ENCODE results near the gene HS6ST3. TPM values are rescaled to one million over a fixed set of nuclear protein-coding genes. Genes with fewer than 3 reads are reported as not detected.

The HS6ST3 gene
- total RNA-seq, 1 experiment from 2014 or later: 0.11 TPM

- no peak overlapping the region for H3K4me3 ChIP-seq (ENCODE audit: low read length)
- no peaks in the 10 kb centered on the region for H3K9me2 ChIP-seq (replicated peaks; ENCODE audit: low read length)
- no peaks in the 10 kb centered on the region for H3K36me3 ChIP-seq (ENCODE audit: low read depth, low read length)
- H4K20me1 ChIP-seq (ENCODE audit: low read length): no peaks in the 10 kb centered on the region
- H3K4me1 ChIP-seq (ENCODE audit: insufficient read depth, low read length): no peaks in the 10 kb centered on the region
- POLR2A ChIA-PET (ENCODE audit: unreplicated experiment): no interaction called here
- no TSS peak for BruUV-seq (replicated peaks)
- H3F3A ChIP-seq (ENCODE audit: low read length, unreplicated experiment): no peaks in the 10 kb centered on the region
- DNase-seq (no peak), ATAC-seq (no peak)
- no peaks in the 10 kb centered on the region for H3K27me3 ChIP-seq (ENCODE audit: low read length)
- no peaks in the 10 kb centered on the region for H3K9me3 ChIP-seq (ENCODE audit: low read length)
- H3K27ac ChIP-seq (ENCODE audit: low read length): no peak overlapping the region
- no peak for TF ChIP-seq CTCF (conservative IDR thresholded peaks at IDR 0.05; ENCODE audit: low read depth, low read length)
- TF ChIP-seq EZH2 (IDR thresholded peaks at IDR 0.05; ENCODE audit: low read length, unreplicated experiment): no peak
- TF ChIP-seq EZH2phosphoT487 (IDR thresholded peaks at IDR 0.05; ENCODE audit: borderline replicate concordance, low read length): no peak
- no peaks in the 10 kb centered on the region for H3K79me2 ChIP-seq (ENCODE audit: low read length)
- intact Hi-C loops (cut with micrococcal nuclease): loop anchor here (1.0 kb wide), 1 partner anchor 654 kb away; no protein-coding TSS in a partner anchor
- H2AFZ ChIP-seq (ENCODE audit: low read length): no peak overlapping the region
- H3K4me2 ChIP-seq (ENCODE audit: low read length): no peak overlapping the region
- CTCF ChIA-PET: no interaction called here
- H3K9ac ChIP-seq (ENCODE audit: low read length): no peak overlapping the region
Measured at GRCh38 chr13:96795670-96796069, 705.8 kb downstream of the HS6ST3 start.

- no peak overlapping the region for H3K4me3 ChIP-seq (ENCODE audit: low read length)
- no peaks in the 10 kb centered on the region for H3K27me3 ChIP-seq (ENCODE audit: low read length)
- no peaks in the 10 kb centered on the region for H3K9me3 ChIP-seq (ENCODE audit: low read length)
- H3K4me1 ChIP-seq (ENCODE audit: insufficient read depth, low read length): no peaks in the 10 kb centered on the region
- H3K9ac ChIP-seq (ENCODE audit: low read length): no peak overlapping the region
- no peaks in the 10 kb centered on the region for H3K36me3 ChIP-seq (ENCODE audit: low read depth, low read length)
- ChIA-PET POLR2A (ENCODE audit: unreplicated experiment) (no interaction called here), CTCF (no interaction called here)
- ATAC-seq: peak; percentile 27; the same call in 1 of the 2 replicates
- DNase-seq: peak; percentile 6
- TF ChIP-seq EZH2phosphoT487 (IDR thresholded peaks at IDR 0.05; ENCODE audit: borderline replicate concordance, low read length) (no peak), CTCF (conservative IDR thresholded peaks at IDR 0.05; ENCODE audit: low read depth, low read length) (peak; percentile 45)
- intact Hi-C loops (cut with micrococcal nuclease): loop anchor here (1.0 kb wide), 1 partner anchor 655 kb away; no protein-coding TSS in a partner anchor
- H4K20me1 ChIP-seq (ENCODE audit: low read length): no peaks in the 10 kb centered on the region
- no peaks in the 10 kb centered on the region for H3K9me2 ChIP-seq (replicated peaks; ENCODE audit: low read length)
- no peak overlapping the region for H2AFZ ChIP-seq (ENCODE audit: low read length)
- no peak overlapping the region for H3K27ac ChIP-seq (ENCODE audit: low read length)
- BruUV-seq (replicated peaks): no TSS peak
- no peaks in the 10 kb centered on the region for H3K79me2 ChIP-seq (ENCODE audit: low read length)
- H3F3A ChIP-seq (ENCODE audit: low read length, unreplicated experiment): no peaks in the 10 kb centered on the region
- H3K4me2 ChIP-seq (ENCODE audit: low read length): no peak overlapping the region
Measured at GRCh38 chr13:96796091-96796633, 706.3 kb downstream of the HS6ST3 start.

GRCh38 chr13:96797136-96797535 lies 707.2 kb downstream of the HS6ST3 start:
- H3K36me3 ChIP-seq (ENCODE audit: low read depth, low read length): no peaks in the 10 kb centered on the region
- no peaks in the 10 kb centered on the region for H3K79me2 ChIP-seq (ENCODE audit: low read length)
- H3K9ac ChIP-seq (ENCODE audit: low read length): no peak overlapping the region
- H3K27me3 ChIP-seq (ENCODE audit: low read length): no peaks in the 10 kb centered on the region
- no peaks in the 10 kb centered on the region for H4K20me1 ChIP-seq (ENCODE audit: low read length)
- H2AFZ ChIP-seq (ENCODE audit: low read length): no peak overlapping the region
- H3K4me1 ChIP-seq (ENCODE audit: insufficient read depth, low read length): no peaks in the 10 kb centered on the region
- H3F3A ChIP-seq (ENCODE audit: low read length, unreplicated experiment): no peaks in the 10 kb centered on the region
- no peaks in the 10 kb centered on the region for H3K9me2 ChIP-seq (replicated peaks; ENCODE audit: low read length)
- POLR2A ChIA-PET (ENCODE audit: unreplicated experiment): no interaction called here
- no peak for TF ChIP-seq EZH2phosphoT487 (IDR thresholded peaks at IDR 0.05; ENCODE audit: borderline replicate concordance, low read length)
- no peak for TF ChIP-seq CTCF (conservative IDR thresholded peaks at IDR 0.05; ENCODE audit: low read depth, low read length)
- no peak for TF ChIP-seq EZH2 (IDR thresholded peaks at IDR 0.05; ENCODE audit: low read length, unreplicated experiment)
- ATAC-seq (no peak), DNase-seq (no peak)
- BruUV-seq (replicated peaks): no TSS peak
- intact Hi-C loops (cut with micrococcal nuclease): no loop called here
- no peak overlapping the region for H3K27ac ChIP-seq (ENCODE audit: low read length)
- CTCF ChIA-PET: no interaction called here
- H3K9me3 ChIP-seq (ENCODE audit: low read length): no peaks in the 10 kb centered on the region
- H3K4me3 ChIP-seq (ENCODE audit: low read length): no peak overlapping the region
- no peak overlapping the region for H3K4me2 ChIP-seq (ENCODE audit: low read length)

Measured in PC-3 (cell line).